Activated B cell treated with CpG ODN at 0.5 μM for 24 hours (primary cell): ENCODE data around the gene UBE2E3. TPM values are rescaled to one million over a fixed set of nuclear protein-coding genes. Genes with fewer than 3 reads are reported as not detected.

Experiments used
- ATAC-seq: fragments of 200-7000 bp; cut with Tn5 transposase; one replicate; pipeline ENCODE4 v1.10.0; 2021; ENCODE audit warnings: low read depth, mild to moderate bottlenecking, moderate library complexity
- CTCF ChIA-PET: fragments of 350-600 bp; sonication (Branson Sonifier 250); formaldehyde crosslinking; loops from one replicate; lab custom pipeline; 2021; ENCODE audit warnings: antibody characterized with exemption; lab: Charles Lee
- POLR2A ChIA-PET: fragments of 350-600 bp; sonication (Branson Sonifier 250); formaldehyde crosslinking; loops from one replicate; lab custom pipeline; 2021; ENCODE audit warnings: antibody characterized with exemption; lab: Charles Lee
- DNase-seq: peaks from one replicate; pipeline ENCODE4 v3.0.0; 2022
- H3K27ac Mint-ChIP-seq: one replicate; pipeline ENCODE4 v1.8.0; 2020; ENCODE audit warnings: mixed read lengths
- H3K27me3 Mint-ChIP-seq: one replicate; pipeline ENCODE4 v1.8.0; 2021; ENCODE audit warnings: mixed read lengths
- H3K36me3 Mint-ChIP-seq: one replicate; pipeline ENCODE4 v1.8.0; 2021; ENCODE audit warnings: low read depth, mixed read lengths
- H3K4me1 Mint-ChIP-seq: one replicate; pipeline ENCODE4 v1.8.0; 2021; ENCODE audit warnings: mixed read lengths
- H3K4me3 Mint-ChIP-seq: one replicate; pipeline ENCODE4 v1.8.0; 2020; ENCODE audit warnings: mild to moderate bottlenecking, mixed read lengths
- H3K9me3 Mint-ChIP-seq: one replicate; pipeline ENCODE4 v1.8.0; 2020; ENCODE audit warnings: mixed read lengths
- intact Hi-C: fragments of 100-400 bp; cut with micrococcal nuclease; formaldehyde crosslinking; loops from one replicate; pipeline ENCODE4 v1.15.1; 2024
- total RNA-seq: library from RNA; stranded (reverse); gene quantifications from 2 replicates; pipeline ENCODE4 v1.2.3, GENCODE V29; 2022
- TF ChIP-seq, protein P1 (sequence below): fragments of 200-600 bp; IDR thresholded peaks from one replicate; pipeline ENCODE4 v1.8.0; 2022; ENCODE audit warnings: antibody characterized with exemption, mild to moderate bottlenecking

The UBE2E3 gene
- total RNA-seq, 1 donor from 2014 or later, result 33.6 TPM

DNA sequence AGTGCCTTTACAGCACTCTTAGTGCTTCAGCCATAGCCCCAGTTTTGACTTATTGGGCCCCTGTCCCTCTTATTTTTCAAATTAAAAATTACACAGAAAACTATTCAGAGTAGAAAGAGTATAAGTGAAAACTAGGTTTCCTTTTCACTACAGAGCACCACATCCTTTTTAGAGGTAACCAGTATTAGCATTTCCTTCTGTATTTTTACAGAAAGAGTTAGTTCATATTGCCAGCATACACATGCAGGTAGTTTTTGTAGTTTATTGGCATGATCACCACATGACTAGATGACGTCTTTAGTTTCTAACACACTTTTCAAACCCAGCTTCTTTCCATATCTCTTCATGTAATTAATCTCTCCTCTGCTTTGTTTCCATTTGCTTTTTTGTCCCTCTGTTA, 66.4 kb downstream of the UBE2E3 start:
- intact Hi-C loops, result no loop called here
- CTCF ChIA-PET, result interaction anchor here (0.7 kb wide), 1 partner anchor 923 kb away, joined by 3 read pairs; no protein-coding TSS in a partner anchor
- TF ChIP-seq, protein P1, sequence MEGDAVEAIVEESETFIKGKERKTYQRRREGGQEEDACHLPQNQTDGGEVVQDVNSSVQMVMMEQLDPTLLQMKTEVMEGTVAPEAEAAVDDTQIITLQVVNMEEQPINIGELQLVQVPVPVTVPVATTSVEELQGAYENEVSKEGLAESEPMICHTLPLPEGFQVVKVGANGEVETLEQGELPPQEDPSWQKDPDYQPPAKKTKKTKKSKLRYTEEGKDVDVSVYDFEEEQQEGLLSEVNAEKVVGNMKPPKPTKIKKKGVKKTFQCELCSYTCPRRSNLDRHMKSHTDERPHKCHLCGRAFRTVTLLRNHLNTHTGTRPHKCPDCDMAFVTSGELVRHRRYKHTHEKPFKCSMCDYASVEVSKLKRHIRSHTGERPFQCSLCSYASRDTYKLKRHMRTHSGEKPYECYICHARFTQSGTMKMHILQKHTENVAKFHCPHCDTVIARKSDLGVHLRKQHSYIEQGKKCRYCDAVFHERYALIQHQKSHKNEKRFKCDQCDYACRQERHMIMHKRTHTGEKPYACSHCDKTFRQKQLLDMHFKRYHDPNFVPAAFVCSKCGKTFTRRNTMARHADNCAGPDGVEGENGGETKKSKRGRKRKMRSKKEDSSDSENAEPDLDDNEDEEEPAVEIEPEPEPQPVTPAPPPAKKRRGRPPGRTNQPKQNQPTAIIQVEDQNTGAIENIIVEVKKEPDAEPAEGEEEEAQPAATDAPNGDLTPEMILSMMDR, result no peak
- ATAC-seq (no peak), DNase-seq (no peak)
- no peaks in the 10 kb centered on the region for H3K9me3 Mint-ChIP-seq
- H3K27me3 Mint-ChIP-seq, result no peaks in the 10 kb centered on the region
- POLR2A ChIA-PET, result no interaction called here
- H3K27ac Mint-ChIP-seq, result no peak overlapping the region
- H3K4me3 Mint-ChIP-seq, result no peak overlapping the region
- no peaks in the 10 kb centered on the region for H3K4me1 Mint-ChIP-seq
- H3K36me3 Mint-ChIP-seq, result no peaks in the 10 kb centered on the region

DNA sequence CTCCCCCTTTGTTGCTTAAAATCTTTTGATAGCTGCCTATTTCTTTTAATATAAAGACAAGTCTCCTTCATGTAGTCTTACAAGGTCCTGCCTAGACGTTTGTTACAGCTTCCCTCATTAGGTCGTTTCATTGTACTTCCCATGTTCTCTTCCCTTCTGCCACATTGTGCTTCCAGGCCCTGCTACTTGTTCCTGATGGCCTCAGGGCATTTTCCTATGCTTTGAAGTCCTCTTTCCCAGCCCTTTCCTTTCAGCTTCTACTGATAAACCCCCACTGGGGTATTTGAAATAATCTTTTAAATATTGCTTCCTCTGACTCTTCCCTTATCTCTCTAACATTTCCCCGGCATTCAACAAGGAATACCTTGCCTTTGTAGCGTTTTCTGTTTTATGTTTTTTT, 67.4 kb downstream of the UBE2E3 start:
- Mint-ChIP-seq H3K4me3 (no peak overlapping the region), H3K4me1 (no peaks in the 10 kb centered on the region), H3K9me3 (no peaks in the 10 kb centered on the region), H3K27ac (no peak overlapping the region), H3K27me3 (no peaks in the 10 kb centered on the region), H3K36me3 (no peaks in the 10 kb centered on the region)
- intact Hi-C loops, result no loop called here
- ChIA-PET CTCF (interaction anchor here (0.8 to 1.3 kb wide), 2 partner anchors 10 to 11 kb away, joined by 3 to 5 read pairs; no protein-coding TSS in a partner anchor), POLR2A (no interaction called here)
- DNase-seq, result no peak
- TF ChIP-seq, protein P1, result no peak
- no peak for ATAC-seq

GRCh38 chr2:181051861-181052522, 71.6 kb downstream of the UBE2E3 start:
- CTCF ChIA-PET, result interaction anchor here (1.2 kb wide), 1 partner anchor 927 kb away, joined by 3 read pairs; no protein-coding TSS in a partner anchor
- no peak for ATAC-seq
- no peak overlapping the region for H3K4me3 Mint-ChIP-seq
- H3K36me3 Mint-ChIP-seq, result no peaks in the 10 kb centered on the region
- no peaks in the 10 kb centered on the region for H3K27me3 Mint-ChIP-seq
- TF ChIP-seq, protein P1, result no peak
- DNase-seq, result no peak
- H3K9me3 Mint-ChIP-seq, result no peaks in the 10 kb centered on the region
- intact Hi-C loops, result no loop called here
- POLR2A ChIA-PET, result no interaction called here
- no peak overlapping the region for H3K27ac Mint-ChIP-seq
- H3K4me1 Mint-ChIP-seq, result peaks cover 3% of the 10 kb centered on the region

- ChIA-PET POLR2A (no interaction called here), CTCF (no interaction called here)
- TF ChIP-seq, protein P1, result no peak
- Mint-ChIP-seq H3K9me3 (no peaks in the 10 kb centered on the region), H3K27ac (no peak overlapping the region), H3K4me3 (no peak overlapping the region), H3K36me3 (no peaks in the 10 kb centered on the region), H3K4me1 (peaks cover 3% of the 10 kb centered on the region), H3K27me3 (no peaks in the 10 kb centered on the region)
- DNase-seq (no peak), ATAC-seq (no peak)
- intact Hi-C loops, result no loop called here
These were observed 72.1 kb downstream of the UBE2E3 start for GRCh38 chr2:181052523-181052891.

DNA sequence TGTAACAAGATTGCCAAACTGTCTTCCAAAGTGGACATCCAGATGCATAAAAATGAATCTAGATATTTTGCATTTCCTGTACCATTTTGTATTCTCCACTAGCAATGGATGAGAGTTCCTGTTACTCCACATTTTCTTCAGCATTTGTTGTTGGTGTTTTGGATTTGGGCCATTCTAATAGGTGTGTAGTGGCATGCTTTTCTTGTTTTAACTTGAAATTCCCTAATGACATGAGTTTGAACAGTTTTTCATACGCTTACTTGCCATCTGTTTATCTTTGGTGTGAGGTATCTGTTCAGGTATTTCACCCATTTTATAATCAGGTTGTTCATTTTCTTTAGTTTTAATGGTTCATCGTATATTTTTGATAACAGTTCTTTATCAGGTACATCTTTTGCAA, 73.9 kb downstream of the UBE2E3 start:
- peaks cover 3% of the 10 kb centered on the region for H3K4me1 Mint-ChIP-seq
- intact Hi-C loops, result no loop called here
- CTCF ChIA-PET, result interaction anchor here (1.6 kb wide), 2 partner anchors 813 to 931 kb away, joined by 3 to 5 read pairs; no protein-coding TSS in a partner anchor
- no peaks in the 10 kb centered on the region for H3K27me3 Mint-ChIP-seq
- DNase-seq (no peak), ATAC-seq (no peak)
- no peak overlapping the region for H3K4me3 Mint-ChIP-seq
- POLR2A ChIA-PET, result no interaction called here
- H3K9me3 Mint-ChIP-seq, result no peaks in the 10 kb centered on the region
- H3K36me3 Mint-ChIP-seq, result peaks cover 2% of the 10 kb centered on the region
- no peak overlapping the region for H3K27ac Mint-ChIP-seq
- TF ChIP-seq, protein P1, result no peak
